ENCODE data around the gene ANKRD66. TPM values are rescaled to one million over a fixed set of nuclear protein-coding genes. Genes with fewer than 3 reads are reported as not detected.

ANKRD66 gene
- total RNA-seq, 4 donors from 2014 or later: not detected

DNA sequence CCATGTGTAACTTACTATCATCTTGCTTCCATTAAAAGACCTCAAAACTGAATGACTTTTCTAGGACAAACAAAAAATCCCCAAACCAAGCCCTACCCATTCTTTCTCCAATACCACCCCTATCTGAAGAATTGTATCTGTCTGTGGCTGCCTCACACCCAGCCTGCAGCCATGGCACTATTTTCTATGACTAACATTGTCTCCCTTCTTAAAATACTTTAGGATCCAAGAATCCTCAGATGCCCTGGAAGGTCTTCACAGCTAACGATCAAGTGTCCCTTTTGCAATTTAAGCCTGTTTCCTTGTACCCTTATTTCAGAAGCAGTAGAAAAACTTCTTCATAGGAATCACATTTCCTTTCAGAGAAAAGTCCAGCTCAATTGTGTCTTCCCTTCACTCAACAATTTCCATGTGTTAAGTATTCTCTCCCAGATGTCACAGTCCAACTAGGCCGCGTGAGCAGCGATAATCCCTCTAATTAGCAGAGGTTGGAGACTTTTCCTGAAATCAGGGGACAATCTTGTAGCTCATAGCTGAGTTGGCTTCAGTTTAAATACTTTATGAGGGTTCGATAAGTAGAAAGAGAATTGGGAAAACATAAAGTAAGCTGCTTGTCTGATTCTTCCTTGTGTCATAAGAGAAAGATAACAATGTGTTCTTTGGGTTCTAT lies 41.3 kb downstream of the ANKRD66 start:
- no peaks in the 10 kb centered on the region for H3K4me1 ChIP-seq
- H3K4me3 ChIP-seq: no peak overlapping the region
- no peaks in the 10 kb centered on the region for H3K27me3 ChIP-seq
- 86% methylated on average over 5 of the region's 5 CpGs for WGBS
- DNase-seq (ENCODE audit: extremely low spot score): no peak
- intact Hi-C loops (cut with DNase I): no loop called here
- no peak for TF ChIP-seq POLR2AphosphoS5 (IDR thresholded peaks at IDR 0.05)
- TF ChIP-seq POLR2A (IDR thresholded peaks at IDR 0.05; ENCODE audit: low read depth): no peak
- TF ChIP-seq EP300 (IDR thresholded peaks at IDR 0.05): no peak
- TF ChIP-seq, protein P1, sequence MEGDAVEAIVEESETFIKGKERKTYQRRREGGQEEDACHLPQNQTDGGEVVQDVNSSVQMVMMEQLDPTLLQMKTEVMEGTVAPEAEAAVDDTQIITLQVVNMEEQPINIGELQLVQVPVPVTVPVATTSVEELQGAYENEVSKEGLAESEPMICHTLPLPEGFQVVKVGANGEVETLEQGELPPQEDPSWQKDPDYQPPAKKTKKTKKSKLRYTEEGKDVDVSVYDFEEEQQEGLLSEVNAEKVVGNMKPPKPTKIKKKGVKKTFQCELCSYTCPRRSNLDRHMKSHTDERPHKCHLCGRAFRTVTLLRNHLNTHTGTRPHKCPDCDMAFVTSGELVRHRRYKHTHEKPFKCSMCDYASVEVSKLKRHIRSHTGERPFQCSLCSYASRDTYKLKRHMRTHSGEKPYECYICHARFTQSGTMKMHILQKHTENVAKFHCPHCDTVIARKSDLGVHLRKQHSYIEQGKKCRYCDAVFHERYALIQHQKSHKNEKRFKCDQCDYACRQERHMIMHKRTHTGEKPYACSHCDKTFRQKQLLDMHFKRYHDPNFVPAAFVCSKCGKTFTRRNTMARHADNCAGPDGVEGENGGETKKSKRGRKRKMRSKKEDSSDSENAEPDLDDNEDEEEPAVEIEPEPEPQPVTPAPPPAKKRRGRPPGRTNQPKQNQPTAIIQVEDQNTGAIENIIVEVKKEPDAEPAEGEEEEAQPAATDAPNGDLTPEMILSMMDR (IDR thresholded peaks at IDR 0.05): no peak
- no peak overlapping the region for H3K27ac ChIP-seq (replicated peaks in 1 of 4)
- H3K9me3 ChIP-seq: no peaks in the 10 kb centered on the region
- no peaks in the 10 kb centered on the region for H3K36me3 ChIP-seq

DNA sequence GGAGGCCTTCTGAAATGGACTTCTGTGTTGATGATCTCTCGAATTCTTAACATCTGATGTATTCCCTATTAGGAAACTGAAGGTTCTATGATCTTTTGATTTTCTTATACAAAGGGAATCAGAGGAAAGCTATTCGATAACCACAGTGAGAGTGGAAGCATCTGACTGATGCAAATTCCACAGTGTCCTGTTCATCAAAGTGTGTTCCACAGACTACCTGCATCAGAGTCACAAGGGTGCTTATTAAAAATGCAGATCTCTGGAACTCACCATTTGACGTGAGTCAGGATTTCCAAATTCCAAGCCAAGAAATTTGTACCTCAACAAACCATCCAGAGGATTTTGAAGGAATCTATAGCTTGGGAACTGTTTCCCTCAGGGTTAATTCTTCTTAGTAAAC lies 42.1 kb downstream of the ANKRD66 start:
- Histone ChIP-seq H3K4me3 (no peak overlapping the region), H3K9me3 (no peaks in the 10 kb centered on the region), H3K36me3 (no peaks in the 10 kb centered on the region), H3K27ac (replicated peaks in 1 of 4) (no peak overlapping the region), H3K4me1 (no peaks in the 10 kb centered on the region), H3K27me3 (no peaks in the 10 kb centered on the region)
- TF ChIP-seq, protein P1 (IDR thresholded peaks at IDR 0.05): no peak
- no peak for TF ChIP-seq EP300 (IDR thresholded peaks at IDR 0.05)
- TF ChIP-seq POLR2A (IDR thresholded peaks at IDR 0.05; ENCODE audit: low read depth): no peak
- TF ChIP-seq POLR2AphosphoS5 (IDR thresholded peaks at IDR 0.05): no peak
- intact Hi-C loops (cut with DNase I): no loop called here
- DNase-seq (ENCODE audit: extremely low spot score): no peak
- 91% methylated on average over 3 of the region's 3 CpGs for WGBS

DNA sequence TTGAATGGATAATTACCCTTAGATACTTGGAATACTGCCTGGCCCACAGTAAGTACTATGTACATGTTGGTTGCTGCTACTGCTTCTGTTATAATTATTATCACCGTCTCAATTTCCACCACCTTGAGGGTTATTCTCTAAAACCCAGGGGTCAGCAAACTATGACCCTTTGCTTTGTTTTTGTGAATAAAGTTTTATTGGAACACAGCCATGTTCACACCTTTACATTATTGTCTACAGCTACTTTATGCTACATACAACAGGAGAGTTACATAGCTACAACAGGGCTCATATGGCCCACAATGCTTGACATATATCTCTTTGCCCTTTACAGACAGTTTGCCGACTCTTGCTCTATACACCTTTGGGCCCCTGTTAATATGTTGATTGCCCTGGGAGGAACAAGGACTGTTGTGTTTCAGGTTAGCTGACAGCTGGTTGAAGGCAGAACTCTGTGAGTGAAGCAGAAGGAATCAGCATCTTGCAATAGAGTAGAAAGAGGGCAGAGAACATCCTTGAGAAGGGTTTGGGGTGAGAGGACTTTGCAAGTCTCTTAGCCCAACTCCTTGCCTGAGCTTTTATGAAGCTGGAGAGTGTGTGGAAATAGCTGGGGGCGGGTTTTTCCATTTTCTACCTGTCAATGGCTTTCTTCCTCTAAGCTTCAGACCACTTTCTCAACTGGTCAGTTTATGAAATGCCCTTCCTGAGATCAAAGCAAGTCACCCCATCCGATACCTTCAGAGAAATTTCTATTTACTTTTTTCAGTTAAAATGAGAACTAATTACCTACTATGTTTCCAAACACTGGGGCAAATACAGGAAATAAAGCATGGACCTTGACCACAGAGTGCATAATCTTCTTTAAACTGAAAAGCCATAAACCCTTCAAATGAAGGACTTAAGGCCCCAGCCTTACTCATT lies 43.0 kb downstream of the ANKRD66 start:
- H3K27ac ChIP-seq (replicated peaks in 1 of 4): no peak overlapping the region
- H3K4me1 ChIP-seq: no peaks in the 10 kb centered on the region
- WGBS: 79% methylated on average over 4 of the region's 4 CpGs
- H3K9me3 ChIP-seq: no peaks in the 10 kb centered on the region
- intact Hi-C loops (cut with DNase I): no loop called here
- no peak overlapping the region for H3K4me3 ChIP-seq
- no peak for DNase-seq (ENCODE audit: extremely low spot score)
- H3K36me3 ChIP-seq: no peaks in the 10 kb centered on the region
- no peaks in the 10 kb centered on the region for H3K27me3 ChIP-seq
- no peak for TF ChIP-seq POLR2AphosphoS5 (IDR thresholded peaks at IDR 0.05)
- TF ChIP-seq, protein P1 (IDR thresholded peaks at IDR 0.05): no peak
- TF ChIP-seq POLR2A (IDR thresholded peaks at IDR 0.05; ENCODE audit: low read depth): no peak
- TF ChIP-seq EP300 (IDR thresholded peaks at IDR 0.05): no peak

DNA sequence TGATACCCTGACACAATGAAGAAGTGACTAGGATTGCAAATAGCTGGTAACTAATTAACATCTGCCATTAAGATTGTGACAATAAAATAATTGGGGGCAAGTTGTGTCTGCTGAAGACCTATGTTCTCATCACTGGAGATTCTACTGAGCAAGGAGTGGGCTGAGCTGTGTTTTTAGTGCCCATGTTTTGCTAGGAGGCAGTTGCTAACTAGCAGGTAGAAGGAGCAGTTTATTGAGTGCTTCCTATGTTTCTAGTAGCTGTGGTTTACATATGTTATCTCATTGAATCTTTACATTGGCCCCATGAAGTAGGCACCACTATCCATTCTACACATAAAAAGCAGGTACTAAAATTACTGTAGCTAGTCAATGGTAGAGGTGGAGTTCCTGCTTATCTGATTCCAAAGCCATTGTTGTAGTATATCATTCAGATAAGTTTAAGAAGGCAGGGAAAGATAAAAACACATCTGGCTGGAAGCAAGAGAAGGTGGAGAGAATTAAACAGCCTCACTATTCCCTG lies 43.7 kb downstream of the ANKRD66 start:
- Histone ChIP-seq H3K27ac (replicated peaks in 1 of 4) (no peak overlapping the region), H3K4me3 (no peak overlapping the region), H3K9me3 (no peaks in the 10 kb centered on the region), H3K4me1 (no peaks in the 10 kb centered on the region), H3K27me3 (no peaks in the 10 kb centered on the region), H3K36me3 (no peaks in the 10 kb centered on the region)
- DNase-seq (ENCODE audit: extremely low spot score): no peak
- TF ChIP-seq, protein P1 (IDR thresholded peaks at IDR 0.05): no peak
- no peak for TF ChIP-seq POLR2AphosphoS5 (IDR thresholded peaks at IDR 0.05)
- no peak for TF ChIP-seq POLR2A (IDR thresholded peaks at IDR 0.05; ENCODE audit: low read depth)
- no peak for TF ChIP-seq EP300 (IDR thresholded peaks at IDR 0.05)
- intact Hi-C loops (cut with DNase I): no loop called here
